Measurements from ENCODE around the gene CAMK1D.
"Not testable (repeated sequence)": the region's sequence is repeated elsewhere in the genome, so short reads cannot be mapped to it uniquely, and the experiment has no call there.

The CAMK1D gene

GRCh38 chr10:12423896-12424295 lies 74.5 kb downstream of the CAMK1D start:
- Histone ChIP-seq H3K27ac (ENCODE audit: insufficient read depth, low read depth, low read length, poor library complexity, severe bottlenecking) (no peak overlapping the region), H3K4me3 (ENCODE audit: insufficient read depth, low read depth, low read length) (no peak overlapping the region), H3K27me3 (ENCODE audit: control insufficient read depth, insufficient read depth, low read length, poor library complexity, severe bottlenecking) (no peaks in the 10 kb centered on the region), H3K4me1 (ENCODE audit: control insufficient read depth, insufficient read depth, low read length) (no peaks in the 10 kb centered on the region), H3K9me3 (ENCODE audit: control insufficient read depth, low read length) (no peaks in the 10 kb centered on the region), H3K36me3 (ENCODE audit: control insufficient read depth, insufficient read depth, low read length) (no peaks in the 10 kb centered on the region)
- WGBS, 2 experiments = 92 to 94% methylated on average over 14 of the region's 14 CpGs

DNA sequence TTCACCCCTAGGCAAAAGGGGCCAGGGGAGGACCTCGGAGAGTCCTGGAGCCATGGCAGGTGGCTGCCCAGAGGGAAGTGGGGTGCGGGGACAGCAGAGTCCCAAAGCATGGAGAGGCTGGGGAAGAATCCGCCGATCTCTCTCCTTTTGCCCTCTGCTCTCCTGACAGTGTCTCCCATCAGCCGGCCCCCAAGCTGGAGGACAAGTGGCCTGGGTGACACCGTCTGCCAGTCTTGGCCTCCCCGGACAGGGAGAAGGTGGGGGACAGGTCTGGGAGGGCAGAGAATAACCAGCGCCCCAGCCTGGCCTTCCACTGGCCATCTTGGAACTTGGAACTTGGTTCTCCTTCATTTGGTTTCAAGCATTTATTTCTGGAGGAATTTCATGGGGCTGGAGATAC lies 77.9 kb downstream of the CAMK1D start:
- H3K9me3 ChIP-seq (ENCODE audit: control insufficient read depth, low read length) = no peaks in the 10 kb centered on the region
- no peaks in the 10 kb centered on the region for H3K36me3 ChIP-seq (ENCODE audit: control insufficient read depth, insufficient read depth, low read length)
- no peaks in the 10 kb centered on the region for H3K27me3 ChIP-seq (ENCODE audit: control insufficient read depth, insufficient read depth, low read length, poor library complexity, severe bottlenecking)
- no peaks in the 10 kb centered on the region for H3K4me1 ChIP-seq (ENCODE audit: control insufficient read depth, insufficient read depth, low read length)
- 93 to 96% methylated on average over 8 of the region's 8 CpGs for WGBS, 2 experiments
- no peak overlapping the region for H3K27ac ChIP-seq (ENCODE audit: insufficient read depth, low read depth, low read length, poor library complexity, severe bottlenecking)
- H3K4me3 ChIP-seq (ENCODE audit: insufficient read depth, low read depth, low read length) = no peak overlapping the region

DNA sequence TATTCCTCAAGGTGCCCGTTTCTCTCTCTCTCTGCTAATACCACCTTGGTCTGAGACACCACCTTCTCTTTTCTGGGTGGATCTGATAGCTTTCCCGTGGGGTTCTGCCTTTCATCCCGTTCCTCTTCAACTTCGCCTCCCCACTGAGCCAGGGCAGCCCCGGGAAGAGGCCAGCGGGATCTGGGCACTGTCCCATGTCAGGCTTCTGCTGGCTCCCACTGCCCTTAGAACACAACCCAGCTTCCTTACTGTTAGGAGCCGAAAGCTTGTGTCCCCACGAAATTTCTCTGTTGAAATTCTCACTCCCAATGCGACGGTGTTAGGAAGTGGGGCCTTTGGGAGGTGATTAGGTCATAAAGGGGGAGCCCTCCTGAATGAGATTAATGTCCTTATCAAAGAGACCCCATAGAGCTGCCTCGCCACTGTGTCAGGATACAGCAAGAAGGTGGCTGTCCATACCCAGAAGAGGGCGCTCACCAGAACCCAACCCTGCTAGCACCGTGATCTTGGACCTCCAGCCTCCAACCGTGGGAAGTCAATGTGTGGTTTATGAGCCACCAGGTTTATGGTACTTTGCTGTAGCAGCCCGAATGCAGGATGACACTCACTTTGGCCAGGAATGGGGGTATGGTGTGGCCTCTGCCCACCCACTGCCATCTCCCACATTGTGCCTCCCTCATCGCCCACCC lies 79.2 kb downstream of the CAMK1D start:
- Histone ChIP-seq H3K4me3 (ENCODE audit: insufficient read depth, low read depth, low read length) (no peak overlapping the region), H3K27me3 (ENCODE audit: control insufficient read depth, insufficient read depth, low read length, poor library complexity, severe bottlenecking) (no peaks in the 10 kb centered on the region), H3K27ac (ENCODE audit: insufficient read depth, low read depth, low read length, poor library complexity, severe bottlenecking) (no peak overlapping the region), H3K36me3 (ENCODE audit: control insufficient read depth, insufficient read depth, low read length) (no peaks in the 10 kb centered on the region), H3K9me3 (ENCODE audit: control insufficient read depth, low read length) (no peaks in the 10 kb centered on the region), H3K4me1 (ENCODE audit: control insufficient read depth, insufficient read depth, low read length) (no peaks in the 10 kb centered on the region)
- WGBS, 2 experiments = 93% methylated on average over 16 of the region's 16 CpGs

DNA sequence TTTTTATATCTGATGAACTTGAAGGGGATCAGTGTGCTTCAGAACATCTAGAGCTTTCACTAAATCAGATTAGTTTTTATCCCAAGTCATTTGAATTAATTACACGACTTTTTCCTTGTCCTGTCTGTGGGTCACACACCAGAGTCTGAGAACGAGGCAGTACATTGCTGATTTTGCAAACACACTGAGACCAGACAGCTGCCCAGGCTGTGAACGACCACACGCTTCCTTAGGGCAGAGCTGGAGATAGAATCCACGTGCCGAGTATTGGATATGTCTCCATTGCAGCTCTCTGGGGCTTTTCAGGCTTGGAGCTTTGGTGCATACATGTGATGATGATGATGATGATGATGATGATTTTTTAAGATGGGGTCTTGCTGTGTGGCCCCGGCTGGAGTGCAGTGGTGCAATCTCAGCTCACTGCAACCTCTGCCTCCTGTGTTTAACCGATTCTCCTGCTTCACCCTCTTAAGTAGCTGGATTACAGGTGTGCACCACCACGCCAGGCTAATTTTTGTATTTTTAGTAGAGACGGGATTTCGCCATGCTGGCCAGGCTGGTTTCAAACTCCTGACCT lies 81.1 kb downstream of the CAMK1D start:
- no peak overlapping the region for H3K4me3 ChIP-seq (ENCODE audit: insufficient read depth, low read depth, low read length)
- H3K4me1 ChIP-seq (ENCODE audit: control insufficient read depth, insufficient read depth, low read length) = no peaks in the 10 kb centered on the region
- H3K36me3 ChIP-seq (ENCODE audit: control insufficient read depth, insufficient read depth, low read length) = no peaks in the 10 kb centered on the region
- WGBS, 2 experiments = 88 to 94% methylated on average over 11 of the region's 11 CpGs
- no peaks in the 10 kb centered on the region for H3K9me3 ChIP-seq (ENCODE audit: control insufficient read depth, low read length)
- no peaks in the 10 kb centered on the region for H3K27me3 ChIP-seq (ENCODE audit: control insufficient read depth, insufficient read depth, low read length, poor library complexity, severe bottlenecking)
- no peak overlapping the region for H3K27ac ChIP-seq (ENCODE audit: insufficient read depth, low read depth, low read length, poor library complexity, severe bottlenecking)

DNA sequence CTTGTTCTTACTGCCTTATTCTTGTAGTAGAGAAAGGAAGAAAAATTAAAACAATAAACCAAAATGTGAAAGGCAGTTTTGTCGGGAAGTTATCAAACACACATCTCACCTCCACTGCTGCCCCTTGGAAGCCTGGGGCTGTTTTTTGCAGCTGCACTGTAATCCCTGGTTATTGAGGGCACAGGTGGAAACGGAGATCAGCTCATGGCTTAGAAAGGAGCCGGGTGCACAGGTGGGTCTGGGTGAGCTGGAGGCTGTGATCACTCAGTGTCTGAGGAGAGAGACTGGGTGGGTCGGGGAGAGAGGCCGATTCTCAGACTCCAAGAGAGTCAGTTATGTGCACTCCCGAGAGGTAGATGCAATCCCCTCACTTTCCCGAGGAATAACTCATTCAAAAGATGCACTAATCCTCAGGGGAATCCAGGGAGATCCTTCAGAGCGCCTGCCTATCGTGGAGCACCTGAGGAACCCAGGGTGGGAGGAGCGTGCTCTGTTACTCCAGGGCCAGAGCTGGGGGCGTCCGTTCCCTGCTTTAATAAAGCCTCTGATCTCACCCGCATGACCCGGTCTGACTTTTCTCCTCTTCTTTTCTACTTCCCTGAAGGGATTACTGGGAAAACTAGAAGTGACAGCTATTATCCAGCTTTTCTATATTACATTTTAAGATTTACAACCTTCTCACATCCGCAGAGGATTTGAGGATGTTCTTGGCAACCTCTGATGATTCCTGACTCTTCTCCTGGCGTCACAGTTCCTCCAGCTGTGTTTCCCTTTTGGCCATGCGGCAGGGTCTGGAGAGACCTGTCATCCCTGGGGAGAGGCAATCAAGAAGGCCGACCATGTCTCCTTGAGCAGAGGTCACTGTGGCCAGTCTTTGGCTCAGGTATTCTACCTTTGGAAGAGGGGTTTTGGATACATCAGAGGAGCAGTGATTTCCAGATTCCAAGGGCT lies 82.1 kb downstream of the CAMK1D start:
- no peak overlapping the region for H3K27ac ChIP-seq (ENCODE audit: insufficient read depth, low read depth, low read length, poor library complexity, severe bottlenecking)
- no peak overlapping the region for H3K4me3 ChIP-seq (ENCODE audit: insufficient read depth, low read depth, low read length)
- WGBS, 2 experiments = 82 to 85% methylated on average over 17 to 18 of the region's 18 CpGs
- H3K36me3 ChIP-seq (ENCODE audit: control insufficient read depth, insufficient read depth, low read length) = no peaks in the 10 kb centered on the region
- H3K27me3 ChIP-seq (ENCODE audit: control insufficient read depth, insufficient read depth, low read length, poor library complexity, severe bottlenecking) = no peaks in the 10 kb centered on the region
- no peaks in the 10 kb centered on the region for H3K9me3 ChIP-seq (ENCODE audit: control insufficient read depth, low read length)
- H3K4me1 ChIP-seq (ENCODE audit: control insufficient read depth, insufficient read depth, low read length) = no peaks in the 10 kb centered on the region

DNA sequence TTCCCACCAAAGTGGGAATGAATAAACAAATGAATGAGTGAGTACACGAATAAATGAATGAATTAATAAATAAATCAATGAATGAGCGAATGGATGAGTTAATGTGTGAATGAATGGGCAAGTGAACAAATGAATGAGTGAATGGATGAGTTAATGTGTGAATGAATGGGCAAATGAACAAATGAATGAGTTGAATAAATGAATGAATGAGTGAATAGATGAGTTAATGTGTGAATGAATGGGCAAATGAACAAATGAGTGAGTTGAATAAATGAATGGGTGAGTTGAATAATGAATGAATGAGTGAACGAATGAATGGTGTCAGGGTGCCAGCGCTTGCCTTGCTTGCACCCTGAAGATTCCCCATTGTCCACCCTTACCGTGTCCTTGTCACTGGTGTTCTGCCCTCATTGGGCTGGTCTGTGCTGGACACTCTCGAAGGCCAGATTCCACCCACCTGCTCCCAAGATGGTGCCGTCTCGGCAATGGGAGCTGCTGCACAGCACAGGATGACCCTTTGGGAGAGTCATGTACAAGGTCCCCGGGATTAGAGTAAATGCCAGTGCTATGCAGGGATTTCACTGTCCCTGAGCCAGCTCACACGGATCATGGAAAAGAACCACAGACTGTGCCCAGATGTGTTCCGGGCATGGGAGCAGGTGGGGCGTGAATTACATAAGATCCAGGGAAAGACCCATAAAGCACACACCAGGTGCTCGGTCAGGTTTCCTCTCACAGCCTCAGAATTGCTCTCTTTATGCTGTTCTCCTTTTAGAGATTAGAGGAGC lies 83.2 kb downstream of the CAMK1D start:
- no peaks in the 10 kb centered on the region for H3K4me1 ChIP-seq (ENCODE audit: control insufficient read depth, insufficient read depth, low read length)
- no peaks in the 10 kb centered on the region for H3K27me3 ChIP-seq (ENCODE audit: control insufficient read depth, insufficient read depth, low read length, poor library complexity, severe bottlenecking)
- H3K4me3 ChIP-seq (ENCODE audit: insufficient read depth, low read depth, low read length) = no peak overlapping the region
- H3K36me3 ChIP-seq (ENCODE audit: control insufficient read depth, insufficient read depth, low read length) = no peaks in the 10 kb centered on the region
- 93 to 94% methylated on average over 13 of the region's 13 CpGs for WGBS, 2 experiments
- H3K27ac ChIP-seq (ENCODE audit: insufficient read depth, low read depth, low read length, poor library complexity, severe bottlenecking) = no peak overlapping the region
- H3K9me3 ChIP-seq (ENCODE audit: control insufficient read depth, low read length) = no peaks in the 10 kb centered on the region

GRCh38 chr10:12434277-12434676 lies 84.9 kb downstream of the CAMK1D start:
- Histone ChIP-seq H3K4me1 (ENCODE audit: control insufficient read depth, insufficient read depth, low read length) (no peaks in the 10 kb centered on the region), H3K27me3 (ENCODE audit: control insufficient read depth, insufficient read depth, low read length, poor library complexity, severe bottlenecking) (no peaks in the 10 kb centered on the region), H3K4me3 (ENCODE audit: insufficient read depth, low read depth, low read length) (no peak overlapping the region), H3K9me3 (ENCODE audit: control insufficient read depth, low read length) (no peaks in the 10 kb centered on the region), H3K27ac (ENCODE audit: insufficient read depth, low read depth, low read length, poor library complexity, severe bottlenecking) (no peak overlapping the region), H3K36me3 (ENCODE audit: control insufficient read depth, insufficient read depth, low read length) (no peaks in the 10 kb centered on the region)
- 84 to 90% methylated on average over 6 of the region's 6 CpGs for WGBS, 2 experiments

DNA sequence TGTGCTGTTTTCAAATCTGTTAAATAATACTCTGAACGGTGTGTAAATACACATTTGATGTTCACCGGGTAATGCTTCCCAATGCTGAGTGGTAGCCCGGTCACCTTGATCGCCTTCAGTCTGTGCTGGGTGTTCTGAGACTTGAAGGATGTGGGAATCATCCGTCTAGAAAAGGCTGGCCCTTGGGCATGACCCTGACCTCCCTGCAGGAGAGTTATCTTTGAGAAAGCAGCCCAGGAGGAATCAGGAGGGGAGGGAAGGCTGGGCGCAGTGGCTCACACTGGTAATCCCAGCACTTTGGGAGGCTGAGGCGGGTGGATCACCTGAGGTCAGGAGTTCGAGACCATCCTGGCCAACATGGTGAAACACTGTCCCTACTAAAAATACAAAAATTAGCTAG lies 85.3 kb downstream of the CAMK1D start:
- not testable (repeated sequence) for H3K4me1 ChIP-seq (ENCODE audit: control insufficient read depth, insufficient read depth, low read length); H3K27me3 ChIP-seq (ENCODE audit: control insufficient read depth, insufficient read depth, low read length, poor library complexity, severe bottlenecking); H3K9me3 ChIP-seq (ENCODE audit: control insufficient read depth, low read length); H3K36me3 ChIP-seq (ENCODE audit: control insufficient read depth, insufficient read depth, low read length); H3K27ac ChIP-seq (ENCODE audit: insufficient read depth, low read depth, low read length, poor library complexity, severe bottlenecking); H3K4me3 ChIP-seq (ENCODE audit: insufficient read depth, low read depth, low read length)
- 91 to 95% methylated on average over 7 of the region's 8 CpGs for WGBS, 2 experiments

GRCh38 chr10:12435348-12435747 lies 86.0 kb downstream of the CAMK1D start:
- Histone ChIP-seq H3K9me3 (ENCODE audit: control insufficient read depth, low read length) (no peaks in the 10 kb centered on the region), H3K4me1 (ENCODE audit: control insufficient read depth, insufficient read depth, low read length) (no peaks in the 10 kb centered on the region), H3K27me3 (ENCODE audit: control insufficient read depth, insufficient read depth, low read length, poor library complexity, severe bottlenecking) (no peaks in the 10 kb centered on the region), H3K36me3 (ENCODE audit: control insufficient read depth, insufficient read depth, low read length) (no peaks in the 10 kb centered on the region), H3K4me3 (ENCODE audit: insufficient read depth, low read depth, low read length) (no peak overlapping the region), H3K27ac (ENCODE audit: insufficient read depth, low read depth, low read length, poor library complexity, severe bottlenecking) (no peak overlapping the region)
- WGBS, 2 experiments = 91 to 98% methylated on average over 6 of the region's 6 CpGs
